HEK293 (cell line): Measurements from ENCODE around the gene TTC4.

Experiments
- CTCF ChIA-PET: fragments of 350-600 bp; formaldehyde crosslinking; extraction: SDS; loops from one replicate; lab custom pipeline; 2021; ENCODE audit warnings: antibody characterized with exemption; lab: Yijun Ruan, JAX
- POLR2A ChIA-PET: fragments of 300-600 bp; formaldehyde crosslinking; extraction: SDS; loops from one replicate; lab custom pipeline; 2020; ENCODE audit warnings: antibody characterized with exemption, inconsistent platforms; lab: Yijun Ruan, JAX
- H3K27ac ChIP-seq: fragments of 200-500 bp; sonication (Bioruptor generic); 2 replicates; pipeline ENCODE4 v1.5.1; 2014; ENCODE audit warnings: low read depth, low read length, control low read depth, inconsistent platforms; ENCODE audit errors: extremely low read depth
- H3K36me3 ChIP-seq, 2 experiments: fragments of 200-500 bp in 1 of 2; sonication (Bioruptor generic) in 1 of 2; 1 replicate in 1 of 2; 2 replicates in 1 of 2; pipeline ENCODE4 v1.5.1; 2014 to 2017; ENCODE audit warnings: inconsistent platforms in 2 of 2, low read length in 2 of 2; ENCODE audit not compliant: control insufficient read depth in 2 of 2, insufficient read depth in 1 of 2
- H3K4me1 ChIP-seq: fragments of 200-500 bp; sonication (Bioruptor generic); 2 replicates; pipeline ENCODE4 v1.5.1; 2014; ENCODE audit warnings: mild to moderate bottlenecking, low read length, inconsistent platforms; ENCODE audit not compliant: control insufficient read depth, insufficient read depth
- H3K4me3 ChIP-seq: 2 replicates; pipeline ENCODE4 v1.5.1; 2011; ENCODE audit warnings: low read depth, mild to moderate bottlenecking, control low read depth, low read length, moderate library complexity
- H3K9me3 ChIP-seq: fragments of 200-500 bp; sonication (Bioruptor generic); 2 replicates; pipeline ENCODE4 v1.5.1; 2014; ENCODE audit warnings: low read depth, low read length, inconsistent platforms; ENCODE audit not compliant: control insufficient read depth, insufficient read depth
- BCL11B ChIP-seq: fragments of 450-650 bp; formaldehyde crosslinking; IDR thresholded peaks from 2 replicates; pipeline ENCODE4 v1.5.1; 2016; ENCODE audit warnings: low read depth, missing biosample characterization, missing genetic modification characterization
- ELK4 ChIP-seq: IDR thresholded peaks from 2 replicates; pipeline ENCODE4 v1.6.1; 2011; ENCODE audit warnings: mild to moderate bottlenecking, low read depth, low read length, borderline replicate concordance
- FEZF1 ChIP-seq: fragments of 450-650 bp; formaldehyde crosslinking; IDR thresholded peaks from 2 replicates; pipeline ENCODE4 v1.5.1; 2016; ENCODE audit warnings: missing biosample characterization, missing genetic modification characterization
- SETDB1 ChIP-seq: IDR thresholded peaks from one replicate; pipeline ENCODE4 v1.6.1; 2017; ENCODE audit warnings: mild to moderate bottlenecking, low read length, moderate library complexity, mixed read lengths; ENCODE audit not compliant: insufficient read length
- SP7 ChIP-seq: fragments of 450-650 bp; formaldehyde crosslinking; IDR thresholded peaks from 2 replicates; pipeline ENCODE4 v1.5.1; 2016; ENCODE audit warnings: missing biosample characterization, missing genetic modification characterization
- ZBTB17 ChIP-seq: fragments of 450-650 bp; formaldehyde crosslinking; IDR thresholded peaks from 2 replicates; pipeline ENCODE4 v1.5.1; 2016; ENCODE audit warnings: missing biosample characterization, missing genetic modification characterization
- ZFP37 ChIP-seq: fragments of 450-650 bp; formaldehyde crosslinking; IDR thresholded peaks from 2 replicates; pipeline ENCODE4 v1.5.1; 2016; ENCODE audit warnings: missing biosample characterization, missing genetic modification characterization
- ZFP41 ChIP-seq: fragments of 450-650 bp; formaldehyde crosslinking; IDR thresholded peaks from 2 replicates; pipeline ENCODE4 v1.5.1; 2016; ENCODE audit warnings: missing biosample characterization, missing genetic modification characterization, borderline replicate concordance
- ZIC2 ChIP-seq: fragments of 450-650 bp; formaldehyde crosslinking; IDR thresholded peaks from 2 replicates; pipeline ENCODE4 v1.5.1; 2016; ENCODE audit warnings: missing biosample characterization, missing genetic modification characterization
- ZNF112 ChIP-seq: fragments of 450-650 bp; formaldehyde crosslinking; IDR thresholded peaks from 2 replicates; pipeline ENCODE4 v1.5.0; 2017; ENCODE audit warnings: missing biosample characterization, missing genetic modification characterization
- ZNF140 ChIP-seq: fragments of 450-650 bp; formaldehyde crosslinking; IDR thresholded peaks from 2 replicates; pipeline ENCODE4 v1.5.1; 2016; ENCODE audit warnings: missing biosample characterization, missing genetic modification characterization
- ZNF148 ChIP-seq: fragments of 450-650 bp; formaldehyde crosslinking; IDR thresholded peaks from 2 replicates; pipeline ENCODE4 v1.5.0; 2017; ENCODE audit warnings: missing biosample characterization, missing genetic modification characterization, borderline replicate concordance
- ZNF202 ChIP-seq: fragments of 450-650 bp; formaldehyde crosslinking; IDR thresholded peaks from 2 replicates; pipeline ENCODE4 v1.5.1; 2016; ENCODE audit warnings: missing biosample characterization, missing genetic modification characterization, borderline replicate concordance
- ZNF221 ChIP-seq: fragments of 450-650 bp; formaldehyde crosslinking; IDR thresholded peaks from 2 replicates; pipeline ENCODE4 v1.5.1; 2017; ENCODE audit warnings: missing biosample characterization, missing genetic modification characterization, borderline replicate concordance
- ZNF280C ChIP-seq: fragments of 450-650 bp; formaldehyde crosslinking; IDR thresholded peaks from 2 replicates; pipeline ENCODE4 v1.5.1; 2016; ENCODE audit warnings: missing biosample characterization, missing genetic modification characterization
- ZNF302 ChIP-seq: fragments of 450-650 bp; formaldehyde crosslinking; IDR thresholded peaks from 2 replicates; pipeline ENCODE4 v1.5.1; 2016; ENCODE audit warnings: missing biosample characterization, missing genetic modification characterization, low read depth
- ZNF341 ChIP-seq: fragments of 450-650 bp; formaldehyde crosslinking; IDR thresholded peaks from 2 replicates; pipeline ENCODE4; 2016; ENCODE audit warnings: low read depth, missing biosample characterization, missing genetic modification characterization
- ZNF513 ChIP-seq: fragments of 450-650 bp; IDR thresholded peaks from 2 replicates; pipeline ENCODE4 v1.5.1; 2018; ENCODE audit warnings: missing biosample characterization, missing genetic modification characterization
- ZNF624 ChIP-seq: fragments of 450-650 bp; formaldehyde crosslinking; IDR thresholded peaks from 2 replicates; pipeline ENCODE4 v1.5.1; 2017; ENCODE audit warnings: missing biosample characterization, missing genetic modification characterization
- ZNF660 ChIP-seq: fragments of 450-650 bp; IDR thresholded peaks from 2 replicates; pipeline ENCODE4 v1.5.1; 2018; ENCODE audit warnings: missing biosample characterization, mild to moderate bottlenecking, missing genetic modification characterization
- ZNF843 ChIP-seq: fragments of 450-650 bp; formaldehyde crosslinking; IDR thresholded peaks from 2 replicates; pipeline ENCODE4 v1.5.1; 2016; ENCODE audit warnings: missing biosample characterization, missing genetic modification characterization

The TTC4 gene

GRCh38 chr1:54710434-54710833 lies 5.2 kb upstream of the TTC4 start:
- H3K36me3 ChIP-seq: no peaks in the 10 kb centered on the region
- ChIA-PET CTCF (no interaction called here), POLR2A (no interaction called here)
- no peaks in the 10 kb centered on the region for H3K9me3 ChIP-seq
- no peak overlapping the region for H3K27ac ChIP-seq
- no peaks in the 10 kb centered on the region for H3K4me1 ChIP-seq
- TF ChIP-seq ZNF843 (tag by site-specific recombination): no peak
- TF ChIP-seq ZFP37: no peak
- TF ChIP-seq ZNF202: no peak
- TF ChIP-seq BCL11B (tag by site-specific recombination): no peak
- no peak for TF ChIP-seq ZNF112 (tag by site-specific recombination)
- H3K4me3 ChIP-seq: no peak overlapping the region

GRCh38 chr1:54710841-54711240 lies 4.8 kb upstream of the TTC4 start:
- H3K4me3 ChIP-seq: no peak overlapping the region
- CTCF ChIA-PET: no interaction called here
- H3K36me3 ChIP-seq: no peaks in the 10 kb centered on the region
- no peak for TF ChIP-seq ZNF660 (tag by site-specific recombination)
- peak; percentile 31; the same call in 1 of the 2 replicates for TF ChIP-seq ZIC2 (tag by site-specific recombination)
- TF ChIP-seq, all 188 proteins: peak for 1
- no peaks in the 10 kb centered on the region for H3K4me1 ChIP-seq
- H3K9me3 ChIP-seq: no peaks in the 10 kb centered on the region
- H3K27ac ChIP-seq: no peak overlapping the region
- POLR2A ChIA-PET: no interaction called here

GRCh38 chr1:54711536-54711935 lies 4.1 kb upstream of the TTC4 start:
- no peak overlapping the region for H3K27ac ChIP-seq
- no peaks in the 10 kb centered on the region for H3K36me3 ChIP-seq
- POLR2A ChIA-PET: no interaction called here
- H3K9me3 ChIP-seq: no peaks in the 10 kb centered on the region
- no peaks in the 10 kb centered on the region for H3K4me1 ChIP-seq
- CTCF ChIA-PET: no interaction called here
- H3K4me3 ChIP-seq: no peak overlapping the region
- TF ChIP-seq ELK4 (no peak), ZBTB17 (tag by site-specific recombination) (no peak), SP7 (tag by site-specific recombination) (no peak), SETDB1 (no peak), ZNF140 (tag by site-specific recombination) (no peak), ZNF513 (no peak), ZNF624 (tag by site-specific recombination) (no peak), ZNF341 (tag by site-specific recombination) (no peak), ZNF302 (tag by site-specific recombination) (no peak), ZNF221 (tag by site-specific recombination) (no peak), ZNF148 (tag by site-specific recombination) (no peak), ZNF280C (no peak), ZFP41 (tag by site-specific recombination) (no peak), FEZF1 (tag by site-specific recombination) (no peak)
